ENCODE data around the gene ASB15.
A peak's percentile ranks its signal among the peaks of the same experiment; 100 is the strongest.
"Not testable (repeated sequence)": the region's sequence is repeated elsewhere in the genome, so short reads cannot be mapped to it uniquely, and the experiment has no call there.

Gene ASB15

GRCh38 chr7:123621707-123622106 is 20.1 kb downstream of the ASB15 start:
- Histone ChIP-seq H3K4me3 (ENCODE audit: low read length) (no peak overlapping the region), H3K4me1 (ENCODE audit: control insufficient read depth, insufficient read depth, low read length) (no peaks in the 10 kb centered on the region), H3K27me3 (replicated peaks; ENCODE audit: control insufficient read depth, insufficient read depth, low read length) (no peaks in the 10 kb centered on the region), H3K9ac (ENCODE audit: low read length) (no peak overlapping the region), H3K9me3 (ENCODE audit: control insufficient read depth, low read length) (no peaks in the 10 kb centered on the region), H3K36me3 (ENCODE audit: control insufficient read depth, insufficient read depth, low read length, severe bottlenecking) (no peaks in the 10 kb centered on the region)
- no peak for DNase-seq (ENCODE audit: low read depth)

- no peaks in the 10 kb centered on the region for H3K36me3 ChIP-seq (ENCODE audit: control insufficient read depth, insufficient read depth, low read length, severe bottlenecking)
- peak; percentile 68 for DNase-seq (ENCODE audit: low read depth)
- H3K4me1 ChIP-seq (ENCODE audit: control insufficient read depth, insufficient read depth, low read length): no peaks in the 10 kb centered on the region
- no peaks in the 10 kb centered on the region for H3K27me3 ChIP-seq (replicated peaks; ENCODE audit: control insufficient read depth, insufficient read depth, low read length)
- H3K9me3 ChIP-seq (ENCODE audit: control insufficient read depth, low read length): no peaks in the 10 kb centered on the region
- H3K9ac ChIP-seq (ENCODE audit: low read length): no peak overlapping the region
- no peak overlapping the region for H3K4me3 ChIP-seq (ENCODE audit: low read length)
Observed at GRCh38 chr7:123622660-123623386, 21.2 kb downstream of the ASB15 start.

- Histone ChIP-seq H3K4me3 (ENCODE audit: low read length) (no peak overlapping the region), H3K4me1 (ENCODE audit: control insufficient read depth, insufficient read depth, low read length) (no peaks in the 10 kb centered on the region), H3K27me3 (replicated peaks; ENCODE audit: control insufficient read depth, insufficient read depth, low read length) (no peaks in the 10 kb centered on the region), H3K36me3 (ENCODE audit: control insufficient read depth, insufficient read depth, low read length, severe bottlenecking) (no peaks in the 10 kb centered on the region), H3K9me3 (ENCODE audit: control insufficient read depth, low read length) (no peaks in the 10 kb centered on the region), H3K9ac (ENCODE audit: low read length) (no peak overlapping the region)
- DNase-seq (ENCODE audit: low read depth): no peak
Observed at GRCh38 chr7:123624527-123625183, 23.0 kb downstream of the ASB15 start.

- Histone ChIP-seq H3K36me3 (ENCODE audit: control insufficient read depth, insufficient read depth, low read length, severe bottlenecking) (no peaks in the 10 kb centered on the region), H3K27me3 (replicated peaks; ENCODE audit: control insufficient read depth, insufficient read depth, low read length) (no peaks in the 10 kb centered on the region), H3K9ac (ENCODE audit: low read length) (no peak overlapping the region), H3K4me1 (ENCODE audit: control insufficient read depth, insufficient read depth, low read length) (no peaks in the 10 kb centered on the region), H3K4me3 (ENCODE audit: low read length) (no peak overlapping the region), H3K9me3 (ENCODE audit: control insufficient read depth, low read length) (no peaks in the 10 kb centered on the region)
- DNase-seq (ENCODE audit: low read depth): no peak
Observed at GRCh38 chr7:123625254-123625653, 23.6 kb downstream of the ASB15 start.

GRCh38 chr7:123627851-123628250 is 26.2 kb downstream of the ASB15 start:
- Histone ChIP-seq H3K4me1 (ENCODE audit: control insufficient read depth, insufficient read depth, low read length) (no peaks in the 10 kb centered on the region), H3K9me3 (ENCODE audit: control insufficient read depth, low read length) (no peaks in the 10 kb centered on the region), H3K27me3 (replicated peaks; ENCODE audit: control insufficient read depth, insufficient read depth, low read length) (no peaks in the 10 kb centered on the region), H3K9ac (ENCODE audit: low read length) (no peak overlapping the region), H3K4me3 (ENCODE audit: low read length) (no peak overlapping the region), H3K36me3 (ENCODE audit: control insufficient read depth, insufficient read depth, low read length, severe bottlenecking) (no peaks in the 10 kb centered on the region)
- DNase-seq (ENCODE audit: low read depth): no peak

- no peak overlapping the region for H3K9ac ChIP-seq (ENCODE audit: low read length)
- H3K4me1 ChIP-seq (ENCODE audit: control insufficient read depth, insufficient read depth, low read length): no peaks in the 10 kb centered on the region
- no peaks in the 10 kb centered on the region for H3K9me3 ChIP-seq (ENCODE audit: control insufficient read depth, low read length)
- DNase-seq (ENCODE audit: low read depth): no peak
- H3K4me3 ChIP-seq (ENCODE audit: low read length): no peak overlapping the region
- no peaks in the 10 kb centered on the region for H3K27me3 ChIP-seq (replicated peaks; ENCODE audit: control insufficient read depth, insufficient read depth, low read length)
- no peaks in the 10 kb centered on the region for H3K36me3 ChIP-seq (ENCODE audit: control insufficient read depth, insufficient read depth, low read length, severe bottlenecking)
Observed at GRCh38 chr7:123628829-123629228, 27.2 kb downstream of the ASB15 start.

GRCh38 chr7:123629281-123629680 is 27.7 kb downstream of the ASB15 start:
- DNase-seq (ENCODE audit: low read depth): no peak
- H3K9me3 ChIP-seq (ENCODE audit: control insufficient read depth, low read length): no peaks in the 10 kb centered on the region
- no peak overlapping the region for H3K9ac ChIP-seq (ENCODE audit: low read length)
- no peaks in the 10 kb centered on the region for H3K27me3 ChIP-seq (replicated peaks; ENCODE audit: control insufficient read depth, insufficient read depth, low read length)
- H3K36me3 ChIP-seq (ENCODE audit: control insufficient read depth, insufficient read depth, low read length, severe bottlenecking): no peaks in the 10 kb centered on the region
- no peak overlapping the region for H3K4me3 ChIP-seq (ENCODE audit: low read length)
- no peaks in the 10 kb centered on the region for H3K4me1 ChIP-seq (ENCODE audit: control insufficient read depth, insufficient read depth, low read length)

- H3K9me3 ChIP-seq (ENCODE audit: control insufficient read depth, low read length): no peaks in the 10 kb centered on the region
- no peak for DNase-seq (ENCODE audit: low read depth)
- H3K4me1 ChIP-seq (ENCODE audit: control insufficient read depth, insufficient read depth, low read length): no peaks in the 10 kb centered on the region
Observed at GRCh38 chr7:123632808-123633207, 31.2 kb downstream of the ASB15 start.

GRCh38 chr7:123633553-123633952 is 31.9 kb downstream of the ASB15 start:
- H3K9ac ChIP-seq (ENCODE audit: low read length): no peak overlapping the region
- H3K27me3 ChIP-seq (replicated peaks; ENCODE audit: control insufficient read depth, insufficient read depth, low read length): no peaks in the 10 kb centered on the region
- H3K4me1 ChIP-seq (ENCODE audit: control insufficient read depth, insufficient read depth, low read length): no peaks in the 10 kb centered on the region
- H3K36me3 ChIP-seq (ENCODE audit: control insufficient read depth, insufficient read depth, low read length, severe bottlenecking): no peaks in the 10 kb centered on the region
- H3K9me3 ChIP-seq (ENCODE audit: control insufficient read depth, low read length): no peaks in the 10 kb centered on the region
- DNase-seq (ENCODE audit: low read depth): peak; percentile 66
- no peak overlapping the region for H3K4me3 ChIP-seq (ENCODE audit: low read length)

More at GRCh38 chr7:123632808-123633207, 31.2 kb downstream of the ASB15 start:
- Histone ChIP-seq H3K27me3 (replicated peaks; ENCODE audit: control insufficient read depth, insufficient read depth, low read length) (no peaks in the 10 kb centered on the region), H3K9ac (ENCODE audit: low read length) (no peak overlapping the region), H3K4me3 (ENCODE audit: low read length) (no peak overlapping the region), H3K36me3 (ENCODE audit: control insufficient read depth, insufficient read depth, low read length, severe bottlenecking) (no peaks in the 10 kb centered on the region)

GRCh38 chr7:123634011-123634573 is 32.5 kb downstream of the ASB15 start:
- not testable (repeated sequence) for DNase-seq (ENCODE audit: low read depth); H3K4me1 ChIP-seq (ENCODE audit: control insufficient read depth, insufficient read depth, low read length)

GRCh38 chr7:123635551-123636359 is 34.1 kb downstream of the ASB15 start:
- Histone ChIP-seq H3K36me3 (ENCODE audit: control insufficient read depth, insufficient read depth, low read length, severe bottlenecking) (no peaks in the 10 kb centered on the region), H3K4me1 (ENCODE audit: control insufficient read depth, insufficient read depth, low read length) (no peaks in the 10 kb centered on the region), H3K9me3 (ENCODE audit: control insufficient read depth, low read length) (no peaks in the 10 kb centered on the region), H3K27me3 (replicated peaks; ENCODE audit: control insufficient read depth, insufficient read depth, low read length) (no peaks in the 10 kb centered on the region), H3K4me3 (ENCODE audit: low read length) (no peak overlapping the region), H3K9ac (ENCODE audit: low read length) (no peak overlapping the region)
- peak; percentile 75 for DNase-seq (ENCODE audit: low read depth)

More at GRCh38 chr7:123634011-123634573, 32.5 kb downstream of the ASB15 start:
- not testable (repeated sequence) for H3K36me3 ChIP-seq (ENCODE audit: control insufficient read depth, insufficient read depth, low read length, severe bottlenecking); H3K4me3 ChIP-seq (ENCODE audit: low read length); H3K27me3 ChIP-seq (replicated peaks; ENCODE audit: control insufficient read depth, insufficient read depth, low read length); H3K9me3 ChIP-seq (ENCODE audit: control insufficient read depth, low read length); H3K9ac ChIP-seq (ENCODE audit: low read length)

All from adipocyte (in vitro differentiated cells).